Chondrocyte (in vitro differentiated cells): ENCODE results near the gene RNF151. TPM values are rescaled to one million over a fixed set of nuclear protein-coding genes. Genes with fewer than 3 reads are reported as not detected.

Source experiments
- DNase-seq: peaks from one replicate; pipeline ENCODE4 v3.0.0; 2021; ENCODE audit warnings: mixed read lengths, low spot score
- H3K27ac Mint-ChIP-seq: one replicate; pipeline ENCODE4 v1.8.0; 2021; ENCODE audit warnings: mild to moderate bottlenecking, moderate library complexity, mixed read lengths; ENCODE audit not compliant: unreplicated experiment
- H3K27me3 Mint-ChIP-seq: 2 replicates; pipeline ENCODE4 v1.8.0; 2021; ENCODE audit warnings: low read depth, mixed read lengths
- H3K36me3 Mint-ChIP-seq: 2 replicates; pipeline ENCODE4 v1.8.0; 2021; ENCODE audit warnings: low read depth, mixed read lengths
- H3K4me1 Mint-ChIP-seq: 2 replicates; pipeline ENCODE4 v1.8.0; 2021; ENCODE audit warnings: low read depth, mild to moderate bottlenecking, mixed read lengths
- H3K4me3 Mint-ChIP-seq: one replicate; pipeline ENCODE4 v1.8.0; 2021; ENCODE audit warnings: mild to moderate bottlenecking, moderate library complexity, mixed read lengths; ENCODE audit not compliant: unreplicated experiment
- H3K9me3 Mint-ChIP-seq: 2 replicates; pipeline ENCODE4 v1.8.0; 2021; ENCODE audit warnings: low read depth, mixed read lengths
- CTCF ChIP-seq: fragments of 200-600 bp; sonication (generic); IDR thresholded peaks from 2 replicates; pipeline ENCODE4 v1.5.0; 2021; ENCODE audit warnings: antibody characterized with exemption, mild to moderate bottlenecking, moderate library complexity
- total RNA-seq: library from RNA; stranded (reverse); gene quantifications from 3 replicates; pipeline ENCODE4 v1.2.1, GENCODE V29; 2021

The RNF151 gene
- total RNA-seq, 1 donor from 2014 or later: not detected

DNA sequence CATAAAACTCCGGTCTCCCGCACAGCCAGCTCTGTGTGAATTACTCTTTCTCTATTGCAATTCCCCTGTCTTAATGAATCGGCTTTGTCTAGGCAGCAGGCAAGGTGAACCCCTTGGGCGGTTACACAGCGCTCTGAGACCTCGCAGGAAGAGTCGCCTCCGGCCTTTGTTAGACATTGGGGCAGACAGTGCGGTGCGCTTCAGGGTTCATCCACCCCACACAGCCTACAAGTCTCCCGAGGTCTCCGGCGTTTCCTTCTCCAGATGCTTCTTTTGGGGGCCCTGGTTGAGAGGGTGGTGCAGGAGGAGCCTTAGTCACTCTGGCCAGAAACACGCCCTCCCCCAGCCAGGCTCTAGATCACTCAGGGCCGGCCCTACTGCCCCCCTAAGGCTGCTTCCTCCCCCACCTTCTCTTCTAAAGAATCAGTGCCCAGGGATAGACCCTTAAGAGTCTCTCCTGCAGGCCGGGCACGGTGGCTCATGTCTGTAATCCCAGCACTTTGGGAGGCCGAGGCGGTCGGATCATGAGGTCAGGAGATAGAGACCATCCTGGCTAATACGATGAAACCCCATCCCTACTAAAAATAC lies 21.9 kb upstream of the RNF151 start:
- no peaks in the 10 kb centered on the region for H3K27me3 Mint-ChIP-seq
- no peak for TF ChIP-seq CTCF
- H3K27ac Mint-ChIP-seq: no peak overlapping the region
- peaks cover 20% of the 10 kb centered on the region for H3K4me1 Mint-ChIP-seq
- no peaks in the 10 kb centered on the region for H3K36me3 Mint-ChIP-seq
- H3K9me3 Mint-ChIP-seq: no peaks in the 10 kb centered on the region
- peak overlapping the region; percentile 31 for H3K4me3 Mint-ChIP-seq
- DNase-seq: no peak

DNA sequence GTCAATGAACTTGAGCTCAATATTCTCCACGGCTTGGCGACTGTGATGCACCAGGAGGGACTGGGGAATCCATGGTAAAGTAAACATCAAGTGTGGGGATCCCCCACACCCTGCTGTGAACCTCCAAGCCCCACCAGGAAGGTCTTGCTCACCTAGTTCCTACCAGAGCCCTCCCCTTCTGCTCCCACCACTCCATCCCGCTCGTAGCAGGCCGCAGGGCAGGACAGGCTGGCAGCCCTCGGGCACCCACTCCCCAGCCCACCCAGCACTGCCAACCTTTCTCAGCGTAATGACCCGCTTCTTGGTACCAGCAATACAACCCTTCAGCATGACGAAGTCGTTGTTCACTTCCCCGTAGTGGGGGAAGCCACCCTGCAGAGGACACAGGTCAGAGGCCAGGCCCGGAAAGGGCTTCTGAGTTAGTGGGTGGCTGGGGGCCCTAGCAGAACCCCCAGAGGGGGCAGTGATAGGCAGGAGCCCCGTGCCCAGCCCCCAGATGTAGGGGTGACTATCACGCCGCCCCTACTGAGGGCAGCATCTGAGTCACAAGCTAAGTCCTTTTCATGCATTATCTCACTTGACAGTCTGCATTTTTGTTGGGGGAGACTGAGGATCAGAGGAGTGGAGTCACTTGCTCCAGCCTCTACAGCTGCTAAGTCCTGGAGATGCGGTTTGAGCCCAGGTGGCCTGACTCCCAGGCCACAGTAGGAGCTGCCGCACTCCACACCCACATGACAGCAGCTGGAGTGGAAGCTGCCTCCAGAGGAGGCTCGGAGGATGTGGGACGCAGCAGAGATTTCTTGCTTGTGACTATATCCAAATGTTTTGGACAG lies 20.9 kb upstream of the RNF151 start:
- Mint-ChIP-seq H3K4me3 (no peak overlapping the region), H3K36me3 (no peaks in the 10 kb centered on the region), H3K27me3 (no peaks in the 10 kb centered on the region), H3K27ac (no peak overlapping the region), H3K4me1 (peaks cover 20% of the 10 kb centered on the region), H3K9me3 (no peaks in the 10 kb centered on the region)
- TF ChIP-seq CTCF: no peak
- no peak for DNase-seq

- Mint-ChIP-seq H3K36me3 (no peaks in the 10 kb centered on the region), H3K4me1 (peaks cover 14% of the 10 kb centered on the region), H3K9me3 (no peaks in the 10 kb centered on the region), H3K27ac (no peak overlapping the region), H3K4me3 (no peak overlapping the region), H3K27me3 (no peaks in the 10 kb centered on the region)
- TF ChIP-seq CTCF: no peak
- DNase-seq: peak; percentile 90
Observed at GRCh38 chr16:1946495-1947368, 19.9 kb upstream of the RNF151 start.

GRCh38 chr16:1947369-1947670 lies 19.3 kb upstream of the RNF151 start:
- no peak overlapping the region for H3K27ac Mint-ChIP-seq
- H3K27me3 Mint-ChIP-seq: no peaks in the 10 kb centered on the region
- H3K4me3 Mint-ChIP-seq: no peak overlapping the region
- peak; percentile 79 for DNase-seq
- TF ChIP-seq CTCF: no peak
- no peaks in the 10 kb centered on the region for H3K9me3 Mint-ChIP-seq
- peaks cover 8% of the 10 kb centered on the region for H3K4me1 Mint-ChIP-seq
- no peaks in the 10 kb centered on the region for H3K36me3 Mint-ChIP-seq

DNA sequence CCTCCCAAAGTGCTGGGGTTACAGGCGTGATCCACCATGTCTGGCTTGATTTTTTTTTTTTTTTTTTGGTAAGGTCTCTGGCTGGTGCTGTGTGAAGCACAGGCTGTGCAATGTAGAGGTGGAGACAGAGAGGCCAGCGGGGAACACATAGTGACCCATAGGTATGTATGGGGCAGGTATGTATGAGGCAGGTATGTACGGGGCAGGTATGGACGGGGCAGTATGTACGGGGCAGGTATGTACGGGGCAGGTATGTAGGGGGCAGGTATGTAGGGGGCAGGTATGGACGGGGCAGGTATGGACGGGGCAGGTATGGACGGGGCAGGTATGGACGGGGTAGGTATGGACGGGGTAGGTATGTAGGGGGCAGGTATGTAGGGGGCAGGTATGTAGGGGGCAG lies 17.1 kb upstream of the RNF151 start:
- Mint-ChIP-seq H3K27ac (no peak overlapping the region), H3K4me1 (no peaks in the 10 kb centered on the region), H3K27me3 (no peaks in the 10 kb centered on the region), H3K4me3 (no peak overlapping the region), H3K36me3 (no peaks in the 10 kb centered on the region), H3K9me3 (no peaks in the 10 kb centered on the region)
- no peak for TF ChIP-seq CTCF
- DNase-seq: no peak
